IMR-90 (cell line): ENCODE measurements around the gene RARB. TPM values are rescaled to one million over a fixed set of nuclear protein-coding genes. Genes with fewer than 3 reads are reported as not detected.

Experiments used
- ATAC-seq: fragments of 200-7000 bp; cut with Tn5 transposase; 2 replicates; pipeline ENCODE4 v1.9.1; 2020; ENCODE audit warnings: low read depth, mild to moderate bottlenecking, moderate library complexity
- BruUV-seq: library from RNA; stranded (reverse); fragments of 400-500 nt; replicated peaks from 2 replicates; lab custom pipeline; 2021; lab: Mats Ljungman, UMichigan
- CTCF ChIA-PET: fragments of 300-600 bp; formaldehyde crosslinking; extraction: SDS; loops from one replicate; lab custom pipeline; 2021; ENCODE audit warnings: antibody characterized with exemption; lab: Yijun Ruan, JAX
- POLR2A ChIA-PET: fragments of 300-600 bp; sonication (Branson Sonifier 250); formaldehyde crosslinking; loops from one replicate; lab custom pipeline; 2022; ENCODE audit warnings: antibody characterized with exemption; ENCODE audit not compliant: unreplicated experiment; lab: Charles Lee
- DNase-seq: peaks from one replicate; pipeline ENCODE4 v3.0.0; 2013
- H2AFZ ChIP-seq: replicated peaks from 2 replicates; pipeline ENCODE3; 2013; ENCODE audit warnings: low read length, mild to moderate bottlenecking; ENCODE audit not compliant: poor library complexity
- H2AK5ac ChIP-seq: 2 replicates; pipeline ENCODE4 v1.6.1; 2013; ENCODE audit warnings: low read depth, low read length, inconsistent platforms
- H2AK9ac ChIP-seq: replicated peaks from 2 replicates; pipeline ENCODE3; 2013; ENCODE audit warnings: mild to moderate bottlenecking, low read depth, low read length, moderate library complexity; ENCODE audit not compliant: poor library complexity
- H2BK120ac ChIP-seq: 2 replicates; pipeline ENCODE4 v1.6.1; 2013; ENCODE audit warnings: low read depth, low read length, inconsistent platforms
- H2BK15ac ChIP-seq: 3 replicates; pipeline ENCODE4 v1.6.1; 2013; ENCODE audit warnings: low read depth, low read length, inconsistent platforms
- H2BK20ac ChIP-seq: 2 replicates; pipeline ENCODE4 v1.6.1; 2013; ENCODE audit warnings: low read depth, mild to moderate bottlenecking, inconsistent platforms, low read length, moderate library complexity
- H2BK5ac ChIP-seq: 2 replicates; pipeline ENCODE4 v1.6.1; 2013; ENCODE audit warnings: mild to moderate bottlenecking, low read depth, low read length, inconsistent platforms; ENCODE audit not compliant: poor library complexity, severe bottlenecking
- H3K14ac ChIP-seq: replicated peaks from 2 replicates; pipeline ENCODE4 v1.6.1; 2013; ENCODE audit warnings: low read depth, low read length, inconsistent platforms
- H3K18ac ChIP-seq: 2 replicates; pipeline ENCODE4 v1.6.1; 2013; ENCODE audit warnings: low read depth, low read length, control low read depth
- H3K23ac ChIP-seq: 2 replicates; pipeline ENCODE4 v1.6.1; 2013; ENCODE audit warnings: low read depth, low read length, inconsistent platforms
- H3K27ac ChIP-seq: 2 replicates; pipeline ENCODE4 v1.5.1; 2013; ENCODE audit warnings: mild to moderate bottlenecking, control low read depth, low read length; ENCODE audit not compliant: insufficient read depth
- H3K27me3 ChIP-seq: 2 replicates; pipeline ENCODE4 v1.6.1; 2013; ENCODE audit warnings: low read length; ENCODE audit not compliant: control insufficient read depth, insufficient read depth
- H3K36me3 ChIP-seq: 2 replicates; pipeline ENCODE4 v1.6.1; 2013; ENCODE audit warnings: low read length, mixed read lengths; ENCODE audit not compliant: control insufficient read depth, insufficient read depth
- H3K4ac ChIP-seq: 2 replicates; pipeline ENCODE4 v1.6.1; 2013; ENCODE audit warnings: low read depth, low read length, inconsistent platforms
- H3K4me1 ChIP-seq: 2 replicates; pipeline ENCODE4 v1.6.1; 2013; ENCODE audit warnings: low read length, mixed read lengths; ENCODE audit not compliant: control insufficient read depth, insufficient read depth
- H3K4me2 ChIP-seq: 2 replicates; pipeline ENCODE4 v1.6.1; 2013; ENCODE audit warnings: low read depth, mild to moderate bottlenecking, control low read depth, low read length, moderate library complexity
- H3K4me3 ChIP-seq: 2 replicates; pipeline ENCODE4 v1.5.1; 2013; ENCODE audit warnings: low read depth, mild to moderate bottlenecking, control low read depth, low read length, moderate library complexity; ENCODE audit not compliant: insufficient read depth
- H3K56ac ChIP-seq: 2 replicates; pipeline ENCODE4 v1.6.1; 2013; ENCODE audit warnings: low read length, inconsistent platforms; ENCODE audit not compliant: insufficient read depth; ENCODE audit errors: extremely low read depth
- H3K79me1 ChIP-seq, 2 experiments: 2 replicates each; pipeline ENCODE4 v1.6.1; 2013; ENCODE audit warnings: low read length in 2 of 2, inconsistent platforms in 1 of 2, low read depth in 1 of 2
- H3K9ac ChIP-seq: 2 replicates; pipeline ENCODE4 v1.6.1; 2013; ENCODE audit warnings: low read depth, low read length, control low read depth
- H3K9me1 ChIP-seq: 2 replicates; pipeline ENCODE4 v1.6.1; 2013; ENCODE audit warnings: low read length, inconsistent platforms; ENCODE audit not compliant: insufficient read depth
- H3K9me3 ChIP-seq: 2 replicates; pipeline ENCODE4 v1.6.1; 2013; ENCODE audit warnings: low read length; ENCODE audit not compliant: control insufficient read depth, insufficient read depth
- H4K20me1 ChIP-seq: 2 replicates; pipeline ENCODE4 v1.6.1; 2013; ENCODE audit warnings: low read length, inconsistent platforms; ENCODE audit not compliant: insufficient read depth
- H4K5ac ChIP-seq: 2 replicates; pipeline ENCODE4 v1.6.1; 2013; ENCODE audit warnings: mild to moderate bottlenecking, low read depth, low read length, control low read depth
- H4K8ac ChIP-seq, 2 experiments: 2 replicates each; pipeline ENCODE4 v1.6.1; 2013; ENCODE audit warnings: low read depth in 2 of 2, low read length in 2 of 2, control low read depth in 1 of 2, inconsistent platforms in 1 of 2
- H4K91ac ChIP-seq: 2 replicates; pipeline ENCODE4 v1.6.1; 2013; ENCODE audit warnings: low read depth, low read length, inconsistent platforms; ENCODE audit not compliant: insufficient read depth
- CEBPB ChIP-seq: IDR thresholded peaks from 2 replicates; pipeline ENCODE4 v1.6.1; 2012; ENCODE audit warnings: low read depth, low read length, improper control_type of control experiment
- FOS ChIP-seq: fragments of 150-350 bp; IDR thresholded peaks from 2 replicates; pipeline ENCODE4 v1.6.1; 2016; ENCODE audit warnings: low read depth, low read length
- MAFK ChIP-seq: IDR thresholded peaks from 2 replicates; pipeline ENCODE4 v1.6.1; 2012; ENCODE audit warnings: low read depth, low read length, improper control_type of control experiment
- MXI1 ChIP-seq: IDR thresholded peaks from 2 replicates; pipeline ENCODE4 v1.6.1; 2012; ENCODE audit warnings: low read depth, mild to moderate bottlenecking, low read length, moderate library complexity, borderline replicate concordance
- WGBS, 2 experiments: methylation state at CpG; one replicate each; pipeline versions ENCODE4 v1.1.5 to v1.1.7; 2013; ENCODE audit warnings: missing lambda C conversion rate in 2 of 2; ENCODE audit not compliant: insufficient read length in 1 of 2; ENCODE audit errors: extremely low coverage in 2 of 2; 5-methylcytosine and 5-hydroxymethylcytosine counted together
- dilution Hi-C: fragments of 300-500 bp; cut with HindIII; formaldehyde crosslinking; loops from one replicate; pipeline ENCODE4 v1.14.3; 2018; ENCODE audit warnings: low sequenced_read_pairs; ENCODE audit not compliant: unreplicated experiment
- in situ Hi-C: fragments of 300-500 bp; cut with MboI; formaldehyde crosslinking; loops from 3 replicates; pipeline ENCODE4 v1.14.3; 2019; ENCODE audit warnings: low sequenced_read_pairs, inconsistent platforms, mixed read lengths
- intact Hi-C: fragments of 100-400 bp; cut with micrococcal nuclease; formaldehyde crosslinking; loops from 2 replicates; pipeline ENCODE4 v1.10.0; 2022
- polyA plus RNA-seq, 3 experiments: library from polyadenylated mRNA; depleted of rRNA; stranded (reverse); fragments of >200 nt; gene quantifications; 2 replicates each; pipeline ENCODE4 v1.2.3, GENCODE V29; 2012; ENCODE audit warnings: low replicate concordance in 1 of 3
- total RNA-seq: library from RNA; depleted of rRNA; stranded (reverse); fragments of >200 nt; gene quantifications from 2 replicates; pipeline ENCODE4 v1.2.3, GENCODE V29; 2012
- TF ChIP-seq, protein P1 (sequence below): fragments of 150-350 bp; IDR thresholded peaks from 2 replicates; pipeline ENCODE4 v1.6.1; 2017; ENCODE audit warnings: mild to moderate bottlenecking, antibody characterized with exemption, low read length, low read depth

The RARB gene
- total and polyA plus RNA-seq, 2 of the 4 experiments (the other 2 are of a cell fraction): 0.53 to 1.4 TPM

DNA sequence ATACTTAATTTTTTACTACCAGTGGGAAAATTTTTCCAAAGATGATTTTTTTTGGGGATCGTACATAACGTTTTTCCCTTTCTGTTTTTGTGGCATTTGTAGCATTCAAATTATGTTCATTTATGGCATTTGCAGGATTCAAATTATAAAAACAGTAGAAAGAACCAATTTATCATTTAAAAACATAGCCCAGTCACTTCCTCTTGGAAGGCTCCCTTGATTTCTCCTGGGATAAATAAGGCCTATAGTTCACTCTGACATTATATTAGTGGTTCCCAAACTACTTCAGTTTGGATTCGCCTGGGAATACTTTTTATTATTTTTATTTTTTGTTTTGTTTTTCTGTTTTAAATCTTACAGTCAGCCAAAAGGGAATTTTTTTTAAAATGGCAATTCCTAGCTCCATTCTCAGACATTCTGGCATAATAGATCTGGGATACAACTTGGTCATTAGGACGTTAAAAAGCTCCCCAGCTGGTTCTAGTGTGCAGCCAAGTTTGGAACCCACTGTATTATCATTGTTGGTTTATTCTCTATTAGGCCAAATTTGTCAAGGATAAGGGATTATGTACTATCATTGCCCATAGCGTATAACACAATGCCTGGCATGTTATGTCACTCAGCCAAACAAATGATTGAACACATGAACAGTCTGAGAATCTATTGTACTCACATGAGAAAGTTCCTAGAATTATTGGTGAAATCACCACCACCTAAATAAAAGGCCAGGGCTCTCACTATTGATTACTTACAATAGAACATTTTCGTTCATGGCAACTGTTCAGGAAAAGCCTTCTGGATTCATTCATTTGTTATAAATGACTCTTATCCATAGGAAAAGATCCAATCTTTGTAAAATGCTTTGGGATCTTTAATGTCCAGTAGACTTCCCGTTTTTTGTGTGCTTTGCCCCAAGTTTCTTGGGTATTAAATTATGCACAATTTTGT, 28.9 kb downstream of the RARB start:
- Histone ChIP-seq H2BK120ac (no peak overlapping the region), H3K4ac (no peak overlapping the region), H2BK5ac (no peak overlapping the region), H3K27ac (no peak overlapping the region), H2AK9ac (no peak overlapping the region), H3K4me2 (no peak overlapping the region), H3K36me3 (no peaks in the 10 kb centered on the region), H3K18ac (no peak overlapping the region), H3K4me3 (no peak overlapping the region), H3K56ac (no peak overlapping the region), H2AFZ (no peak overlapping the region), H2AK5ac (no peak overlapping the region), H2BK20ac (no peak overlapping the region), H3K4me1 (peaks cover 4% of the 10 kb centered on the region), H3K9ac (no peak overlapping the region), H3K27me3 (no peaks in the 10 kb centered on the region), H3K9me1 (no peaks in the 10 kb centered on the region), H4K5ac (no peak overlapping the region), H2BK15ac (no peak overlapping the region), H3K23ac (no peak overlapping the region), H3K9me3 (no peaks in the 10 kb centered on the region), H4K8ac (no peak overlapping the region), H3K14ac (no peak overlapping the region), H3K79me1 (no peaks in the 10 kb centered on the region), H4K91ac (no peak overlapping the region), H4K20me1 (no peaks in the 10 kb centered on the region)
- DNase-seq (no peak), ATAC-seq (no peak)
- CTCF ChIA-PET: interaction anchor here (0.6 kb wide), 1 partner anchor 15 kb away, joined by 3 read pairs; no protein-coding TSS in a partner anchor
- POLR2A ChIA-PET: no interaction called here
- TF ChIP-seq CEBPB: no peak
- no peak for TF ChIP-seq MAFK
- no peak for TF ChIP-seq MXI1
- TF ChIP-seq, protein P1, sequence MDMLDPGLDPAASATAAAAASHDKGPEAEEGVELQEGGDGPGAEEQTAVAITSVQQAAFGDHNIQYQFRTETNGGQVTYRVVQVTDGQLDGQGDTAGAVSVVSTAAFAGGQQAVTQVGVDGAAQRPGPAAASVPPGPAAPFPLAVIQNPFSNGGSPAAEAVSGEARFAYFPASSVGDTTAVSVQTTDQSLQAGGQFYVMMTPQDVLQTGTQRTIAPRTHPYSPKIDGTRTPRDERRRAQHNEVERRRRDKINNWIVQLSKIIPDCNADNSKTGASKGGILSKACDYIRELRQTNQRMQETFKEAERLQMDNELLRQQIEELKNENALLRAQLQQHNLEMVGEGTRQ: no peak
- TF ChIP-seq FOS: no peak
- intact Hi-C loops: no loop called here
- in situ Hi-C loops: no loop called here
- no CpG with 5 or more reads among the region's 7 CpGs for WGBS, 2 experiments
- BruUV-seq: no TSS peak
- dilution Hi-C loops: no loop called here
